HFFc6 (cell line): ENCODE data around the gene PPP1R16B. TPM values are rescaled to one million over a fixed set of nuclear protein-coding genes. Genes with fewer than 3 reads are reported as not detected.

Experiments used
- DNase-seq: peaks from one replicate; pipeline ENCODE4 v3.0.0-alpha.2; 2018
- H3K27ac Mint-ChIP-seq: 2 replicates; pipeline ENCODE4 v1.8.0; 2020; ENCODE audit warnings: mild to moderate bottlenecking, mixed read lengths
- H3K27me3 Mint-ChIP-seq: 2 replicates; pipeline ENCODE4 v1.8.0; 2021; ENCODE audit warnings: mild to moderate bottlenecking, moderate library complexity, mixed read lengths; ENCODE audit not compliant: insufficient read depth
- H3K36me3 Mint-ChIP-seq: 2 replicates; pipeline ENCODE4 v1.8.0; 2021; ENCODE audit warnings: low read depth, mixed read lengths
- H3K4me1 Mint-ChIP-seq: 2 replicates; pipeline ENCODE4 v1.8.0; 2020; ENCODE audit warnings: low read depth, mixed read lengths
- H3K4me3 Mint-ChIP-seq: 2 replicates; pipeline ENCODE4 v1.8.0; 2020; ENCODE audit warnings: mild to moderate bottlenecking, moderate library complexity, mixed read lengths
- H3K9me3 Mint-ChIP-seq: 2 replicates; pipeline ENCODE4 v1.8.0; 2020; ENCODE audit warnings: mild to moderate bottlenecking, mixed read lengths
- total RNA-seq, 6 experiments: library from RNA; stranded (reverse); fragmentation: NEBNext Ultra II Directional; extraction: Animal tissue kit (Norgen Biotek cat#: 25700); gene quantifications; 2 replicates in 1 of 6; 3 replicates in 5 of 6; pipeline ENCODE4 v1.2.3, GENCODE V29; 2021
- TF ChIP-seq, protein P1 (sequence below): fragments of 200-600 bp; sonication (generic); IDR thresholded peaks from 2 replicates; pipeline ENCODE4 v1.5.0; 2021; ENCODE audit warnings: antibody characterized with exemption, mild to moderate bottlenecking

Gene PPP1R16B
- total RNA-seq, 6 experiments from 2014 or later = not detected

- no peak for DNase-seq
- Mint-ChIP-seq H3K36me3 (no peaks in the 10 kb centered on the region), H3K27ac (no peak overlapping the region), H3K4me1 (no peaks in the 10 kb centered on the region), H3K4me3 (no peak overlapping the region), H3K27me3 (peaks cover 46% of the 10 kb centered on the region), H3K9me3 (no peaks in the 10 kb centered on the region)
- TF ChIP-seq, protein P1, sequence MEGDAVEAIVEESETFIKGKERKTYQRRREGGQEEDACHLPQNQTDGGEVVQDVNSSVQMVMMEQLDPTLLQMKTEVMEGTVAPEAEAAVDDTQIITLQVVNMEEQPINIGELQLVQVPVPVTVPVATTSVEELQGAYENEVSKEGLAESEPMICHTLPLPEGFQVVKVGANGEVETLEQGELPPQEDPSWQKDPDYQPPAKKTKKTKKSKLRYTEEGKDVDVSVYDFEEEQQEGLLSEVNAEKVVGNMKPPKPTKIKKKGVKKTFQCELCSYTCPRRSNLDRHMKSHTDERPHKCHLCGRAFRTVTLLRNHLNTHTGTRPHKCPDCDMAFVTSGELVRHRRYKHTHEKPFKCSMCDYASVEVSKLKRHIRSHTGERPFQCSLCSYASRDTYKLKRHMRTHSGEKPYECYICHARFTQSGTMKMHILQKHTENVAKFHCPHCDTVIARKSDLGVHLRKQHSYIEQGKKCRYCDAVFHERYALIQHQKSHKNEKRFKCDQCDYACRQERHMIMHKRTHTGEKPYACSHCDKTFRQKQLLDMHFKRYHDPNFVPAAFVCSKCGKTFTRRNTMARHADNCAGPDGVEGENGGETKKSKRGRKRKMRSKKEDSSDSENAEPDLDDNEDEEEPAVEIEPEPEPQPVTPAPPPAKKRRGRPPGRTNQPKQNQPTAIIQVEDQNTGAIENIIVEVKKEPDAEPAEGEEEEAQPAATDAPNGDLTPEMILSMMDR = no peak
These were observed 23.9 kb downstream of the PPP1R16B start for GRCh38 chr20:38829296-38829875.

DNA sequence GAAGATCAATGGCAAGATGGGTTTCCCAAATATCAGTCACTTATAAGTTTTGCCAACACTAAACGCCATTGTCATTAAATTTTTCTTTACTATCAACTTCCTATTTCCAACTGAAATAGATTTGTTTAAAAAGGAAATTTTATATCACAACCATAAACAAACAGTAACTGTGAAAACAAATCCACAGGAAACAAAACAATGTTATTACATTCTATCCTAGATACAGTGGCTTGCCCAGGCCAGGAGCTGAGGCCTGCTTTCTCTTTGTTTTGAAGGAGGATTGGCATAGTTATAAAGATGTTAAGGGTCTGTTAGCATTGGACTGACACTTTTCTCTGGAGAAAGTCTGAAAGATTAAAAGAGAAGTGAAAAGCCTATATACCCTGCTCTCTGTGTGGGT lies 24.9 kb downstream of the PPP1R16B start:
- H3K27me3 Mint-ChIP-seq = peaks cover 42% of the 10 kb centered on the region
- no peaks in the 10 kb centered on the region for H3K9me3 Mint-ChIP-seq
- H3K4me3 Mint-ChIP-seq = no peak overlapping the region
- TF ChIP-seq, protein P1 = no peak
- DNase-seq = no peak
- H3K36me3 Mint-ChIP-seq = no peaks in the 10 kb centered on the region
- no peaks in the 10 kb centered on the region for H3K4me1 Mint-ChIP-seq
- H3K27ac Mint-ChIP-seq = no peak overlapping the region

GRCh38 chr20:38831049-38831691 lies 25.7 kb downstream of the PPP1R16B start:
- Mint-ChIP-seq H3K9me3 (no peaks in the 10 kb centered on the region), H3K36me3 (no peaks in the 10 kb centered on the region), H3K4me3 (no peak overlapping the region), H3K4me1 (no peaks in the 10 kb centered on the region), H3K27me3 (peaks cover 39% of the 10 kb centered on the region), H3K27ac (no peak overlapping the region)
- TF ChIP-seq, protein P1 = no peak
- no peak for DNase-seq

GRCh38 chr20:38831995-38832620 lies 26.6 kb downstream of the PPP1R16B start:
- Mint-ChIP-seq H3K27me3 (peaks cover 39% of the 10 kb centered on the region), H3K27ac (no peak overlapping the region), H3K4me3 (no peak overlapping the region), H3K4me1 (no peaks in the 10 kb centered on the region), H3K9me3 (no peaks in the 10 kb centered on the region), H3K36me3 (no peaks in the 10 kb centered on the region)
- TF ChIP-seq, protein P1 = no peak
- no peak for DNase-seq

- no peak overlapping the region for H3K4me3 Mint-ChIP-seq
- H3K4me1 Mint-ChIP-seq = no peaks in the 10 kb centered on the region
- H3K36me3 Mint-ChIP-seq = no peaks in the 10 kb centered on the region
- no peak for DNase-seq
- no peak overlapping the region for H3K27ac Mint-ChIP-seq
- peaks cover 32% of the 10 kb centered on the region for H3K27me3 Mint-ChIP-seq
- TF ChIP-seq, protein P1 = no peak
- no peaks in the 10 kb centered on the region for H3K9me3 Mint-ChIP-seq
These were observed 27.8 kb downstream of the PPP1R16B start for GRCh38 chr20:38833154-38833856.
